NCI-H1105 treated with DMSO at 0.1 percent for 48 hours (cell line): ENCODE measurements around the gene CTNNB1.

ENCODE experiments used
- DNase-seq: peaks from one replicate; lab custom pipeline; 2025; lab: John Stamatoyannopoulos, UW

The CTNNB1 gene

GRCh38 chr3:41198950-41199865, at the start of gene CTNNB1:
TSS of gene CTNNB1 (plus strand) at chr3:41199505. CDS start at chr3:41224069, 24,564 bp downstream.
- DNase-seq = peak; percentile 76

- DNase-seq = no peak
These were observed 43.5 kb upstream of the CTNNB1 start for GRCh38 chr3:41155834-41156233.

- no peak for DNase-seq
These were observed 40.4 kb upstream of the CTNNB1 start for GRCh38 chr3:41158947-41159346.

GRCh38 chr3:41159588-41160189, 39.6 kb upstream of the CTNNB1 start:
- no peak for DNase-seq

- DNase-seq = no peak
These were observed 36.8 kb upstream of the CTNNB1 start for GRCh38 chr3:41162541-41162940.

GRCh38 chr3:41163006-41163405, 36.3 kb upstream of the CTNNB1 start:
- DNase-seq = no peak

- DNase-seq = no peak
These were observed 35.9 kb upstream of the CTNNB1 start for GRCh38 chr3:41163421-41163820.

GRCh38 chr3:41164777-41165176, 34.5 kb upstream of the CTNNB1 start:
- no peak for DNase-seq

- DNase-seq = no peak
These were observed 31.4 kb upstream of the CTNNB1 start for GRCh38 chr3:41167722-41168497.

- DNase-seq = no peak
These were observed 30.3 kb upstream of the CTNNB1 start for GRCh38 chr3:41169023-41169422.

GRCh38 chr3:41173926-41174885, 25.1 kb upstream of the CTNNB1 start:
- no peak for DNase-seq

- no peak for DNase-seq
These were observed 23.9 kb upstream of the CTNNB1 start for GRCh38 chr3:41175365-41175764.

- no peak for DNase-seq
These were observed 22.7 kb upstream of the CTNNB1 start for GRCh38 chr3:41176596-41176995.

- DNase-seq = no peak
These were observed 20.7 kb upstream of the CTNNB1 start for GRCh38 chr3:41178576-41178975.

GRCh38 chr3:41180396-41180795, 18.9 kb upstream of the CTNNB1 start:
- no peak for DNase-seq

GRCh38 chr3:41182504-41183059, 16.7 kb upstream of the CTNNB1 start:
- no peak for DNase-seq

GRCh38 chr3:41184394-41184793, 14.9 kb upstream of the CTNNB1 start:
- no peak for DNase-seq

GRCh38 chr3:41186297-41186696, 13.0 kb upstream of the CTNNB1 start:
- DNase-seq = no peak

GRCh38 chr3:41188306-41188705, 11.0 kb upstream of the CTNNB1 start:
- no peak for DNase-seq

GRCh38 chr3:41190509-41191284, 8.6 kb upstream of the CTNNB1 start:
- no peak for DNase-seq
